Endothelial cell of umbilical vein (primary cell): Measurements from ENCODE around the gene CLDND1.

Experiments
- CTCF ChIP-seq, 2 donors: IDR thresholded peaks; 1 replicate in 1 of 2; 2 replicates in 1 of 2; pipeline ENCODE4 v1.5.1; 2011; ENCODE audit warnings: low read length in 2 of 2, mild to moderate bottlenecking in 2 of 2, moderate library complexity in 2 of 2, control low read depth in 1 of 2, inconsistent platforms in 1 of 2, low read depth in 1 of 2; ENCODE audit not compliant: insufficient read depth in 1 of 2; ENCODE audit errors: extremely low read depth in 1 of 2
- EZH2 ChIP-seq: IDR thresholded peaks from 2 replicates; pipeline ENCODE4 v1.6.1; 2012; ENCODE audit warnings: borderline replicate concordance, low read depth, mild to moderate bottlenecking, moderate library complexity, low read length, inconsistent platforms; ENCODE audit not compliant: severe bottlenecking
- GATA2 ChIP-seq: IDR thresholded peaks from 2 replicates; pipeline ENCODE4 v1.7.0; 2011; ENCODE audit warnings: low read depth, mild to moderate bottlenecking, moderate library complexity, mixed read lengths, low read length; ENCODE audit not compliant: insufficient read length, insufficient read depth
- MAX ChIP-seq: IDR thresholded peaks from 2 replicates; pipeline ENCODE4 v1.6.1; 2011; ENCODE audit not compliant: insufficient read depth, insufficient read length
- POLR2A ChIP-seq: IDR thresholded peaks from 2 replicates; pipeline ENCODE4 v1.6.1; 2012; ENCODE audit warnings: low read depth, mild to moderate bottlenecking, control low read depth, low read length
- POLR2AphosphoS5 ChIP-seq: IDR thresholded peaks from 2 replicates; pipeline ENCODE4 v1.6.1; 2012; ENCODE audit warnings: low read depth, mild to moderate bottlenecking, control low read depth, low read length, moderate library complexity; ENCODE audit not compliant: insufficient read depth

GRCh38 chr3:98530676-98531075 is 8.0 kb upstream of the CLDND1 start:
- TF ChIP-seq CTCF (IDR thresholded peaks at IDR 0.05; ENCODE audit: extremely low read depth in 1 of 2, insufficient read depth in 1 of 2, low read depth in 1 of 2, low read length in 2 of 2) (no peak), POLR2A (no peak), POLR2AphosphoS5 (no peak), GATA2 (no peak), EZH2 (no peak), MAX (no peak)
